Endothelial cell of umbilical vein (primary cell): ENCODE measurements around the gene DLG1. TPM values are rescaled to one million over a fixed set of nuclear protein-coding genes. Genes with fewer than 3 reads are reported as not detected.
A peak's percentile ranks its signal among the peaks of the same experiment; 100 is the strongest.

Experiments
- BruUV-seq: library from RNA; stranded (reverse); fragments of 400-500 nt; replicated peaks from 2 replicates; lab custom pipeline; 2021; lab: Mats Ljungman, UMichigan
- CTCF ChIA-PET: fragments of 300-600, 350-600 bp; sonication (Branson Sonifier 250); formaldehyde crosslinking; loops from one replicate; lab custom pipeline; 2021; ENCODE audit warnings: antibody characterized with exemption, inconsistent platforms; lab: Charles Lee
- POLR2A ChIA-PET: fragments of 300-600, 350-600 bp; sonication (Branson Sonifier 250); formaldehyde crosslinking; loops from one replicate; lab custom pipeline; 2021; ENCODE audit warnings: antibody characterized with exemption, inconsistent platforms; lab: Charles Lee
- DNase-seq: peaks from one replicate; pipeline ENCODE4 v3.0.0-alpha.2; 2011; ENCODE audit warnings: low read depth, low spot score
- FAIRE-seq: peaks from 2 replicates; lab custom pipeline; 2011; peaks lifted over from hg19 to GRCh38; lab: Jason Lieb, UNC
- H2AFZ ChIP-seq: 2 replicates; pipeline ENCODE4 v1.6.0; 2012; ENCODE audit warnings: low read depth, low read length, control low read depth, inconsistent platforms
- H3K27ac ChIP-seq: 2 replicates; pipeline ENCODE4 v1.5.1; 2011; ENCODE audit warnings: low read depth, mild to moderate bottlenecking, control low read depth, low read length, moderate library complexity; ENCODE audit not compliant: insufficient read depth
- H3K27me3 ChIP-seq, 2 experiments: 2 replicates each; pipeline versions ENCODE4 v1.6.0 to v1.6.1; 2011; ENCODE audit warnings: low read length in 2 of 2, mixed read lengths in 1 of 2; ENCODE audit not compliant: control insufficient read depth in 2 of 2, insufficient read depth in 2 of 2
- H3K36me3 ChIP-seq, 2 experiments: 2 replicates in 1 of 2; 3 replicates in 1 of 2; pipeline ENCODE4 v1.5.1; 2011; ENCODE audit warnings: low read length in 2 of 2, mild to moderate bottlenecking in 1 of 2, moderate library complexity in 1 of 2; ENCODE audit not compliant: control insufficient read depth in 2 of 2, insufficient read depth in 2 of 2; ENCODE audit errors: extremely low read depth in 1 of 2
- H3K4me1 ChIP-seq: 3 replicates; pipeline ENCODE4 v1.5.1; 2011; ENCODE audit warnings: mild to moderate bottlenecking, low read length; ENCODE audit not compliant: control insufficient read depth, insufficient read depth; ENCODE audit errors: extremely low read depth
- H3K4me2 ChIP-seq: 2 replicates; pipeline ENCODE4 v1.6.1; 2011; ENCODE audit warnings: low read length, control low read depth, mixed read lengths; ENCODE audit not compliant: insufficient read depth
- H3K4me3 ChIP-seq, 3 experiments: fragments of 200-600 bp in 1 of 3; sonication (generic), shearing (Covaris generic) in 1 of 3; replicated peaks in 1 of 3; 2 replicates each; pipeline ENCODE4 v1.5.1; 2011 to 2016; ENCODE audit warnings: control low read depth in 3 of 3, low read length in 3 of 3, mild to moderate bottlenecking in 2 of 3, inconsistent platforms in 1 of 3, low read depth in 1 of 3, moderate library complexity in 1 of 3; ENCODE audit not compliant: insufficient read depth in 1 of 3
- H3K79me2 ChIP-seq: 2 replicates; pipeline ENCODE4 v1.6.0; 2012; ENCODE audit warnings: low read length, inconsistent platforms; ENCODE audit not compliant: control insufficient read depth, insufficient read depth
- H3K9ac ChIP-seq: replicated peaks from 2 replicates; pipeline ENCODE3; 2011; ENCODE audit warnings: low read length, control low read depth; ENCODE audit not compliant: insufficient read depth; ENCODE audit errors: extremely low read depth
- H3K9me1 ChIP-seq: replicated peaks from 3 replicates; pipeline ENCODE4 v1.6.0; 2011; ENCODE audit warnings: mild to moderate bottlenecking, low read length; ENCODE audit not compliant: control insufficient read depth, insufficient read depth; ENCODE audit errors: extremely low read depth
- H3K9me3 ChIP-seq: replicated peaks from 2 replicates; pipeline ENCODE4 v1.5.1; 2012; ENCODE audit warnings: low read length, inconsistent platforms; ENCODE audit not compliant: control insufficient read depth, insufficient read depth
- H4K20me1 ChIP-seq: replicated peaks from 2 replicates; pipeline ENCODE3; 2011; ENCODE audit warnings: mild to moderate bottlenecking, low read length; ENCODE audit not compliant: control insufficient read depth, insufficient read depth; ENCODE audit errors: extremely low read depth
- EZH2 ChIP-seq: IDR thresholded peaks from 2 replicates; pipeline ENCODE4 v1.6.1; 2012; ENCODE audit warnings: borderline replicate concordance, low read depth, mild to moderate bottlenecking, moderate library complexity, low read length, inconsistent platforms; ENCODE audit not compliant: severe bottlenecking
- FOS ChIP-seq: IDR thresholded peaks from 2 replicates; pipeline ENCODE4 v1.6.1; 2011; ENCODE audit warnings: mild to moderate bottlenecking, low read length, moderate library complexity, borderline replicate concordance; ENCODE audit not compliant: insufficient read depth
- GATA2 ChIP-seq: IDR thresholded peaks from 2 replicates; pipeline ENCODE4 v1.7.0; 2011; ENCODE audit warnings: low read depth, mild to moderate bottlenecking, moderate library complexity, mixed read lengths, low read length; ENCODE audit not compliant: insufficient read length, insufficient read depth
- MAX ChIP-seq: IDR thresholded peaks from 2 replicates; pipeline ENCODE4 v1.6.1; 2011; ENCODE audit not compliant: insufficient read depth, insufficient read length
- POLR2AphosphoS5 ChIP-seq: IDR thresholded peaks from 2 replicates; pipeline ENCODE4 v1.6.1; 2012; ENCODE audit warnings: low read depth, mild to moderate bottlenecking, control low read depth, low read length, moderate library complexity; ENCODE audit not compliant: insufficient read depth
- dilution Hi-C: fragments of 300-500 bp; cut with MboI; formaldehyde crosslinking; loops from one replicate; pipeline ENCODE4 v1.15.0; 2019; ENCODE audit warnings: low sequenced_read_pairs; ENCODE audit not compliant: extremely low pct_ligation_motif_present
- intact Hi-C: fragments of 100-400 bp; cut with micrococcal nuclease; formaldehyde crosslinking; loops from one replicate; pipeline ENCODE4 v1.10.0; 2022
- polyA plus RNA-seq, 4 experiments: library from polyadenylated mRNA; depleted of rRNA in 3 of 4; stranded (reverse) in 3 of 4; unstranded in 1 of 4; fragments of >200 nt; gene quantifications; 2 replicates each; pipeline versions ENCODE4 v1.2.1 to v1.2.3, GENCODE V29; 2011 to 2012; ENCODE audit warnings: missing spikeins in 1 of 4
- total RNA-seq: library from RNA; stranded (reverse); gene quantifications from 2 replicates; pipeline ENCODE4 v1.2.3, GENCODE V29; 2021
- TF ChIP-seq, protein P1 (sequence below), 2 donors: IDR thresholded peaks; 1 replicate in 1 of 2; 2 replicates in 1 of 2; pipeline ENCODE4 v1.5.1; 2011; ENCODE audit warnings: low read length in 2 of 2, mild to moderate bottlenecking in 2 of 2, moderate library complexity in 2 of 2, control low read depth in 1 of 2, inconsistent platforms in 1 of 2, low read depth in 1 of 2; ENCODE audit not compliant: insufficient read depth in 1 of 2; ENCODE audit errors: extremely low read depth in 1 of 2

The DLG1 gene
- total and polyA plus RNA-seq, 2 donors (not counting 3 experiments of a cell fraction or from before 2014, with no cell fraction given): 26.5 to 80.1 TPM

DNA sequence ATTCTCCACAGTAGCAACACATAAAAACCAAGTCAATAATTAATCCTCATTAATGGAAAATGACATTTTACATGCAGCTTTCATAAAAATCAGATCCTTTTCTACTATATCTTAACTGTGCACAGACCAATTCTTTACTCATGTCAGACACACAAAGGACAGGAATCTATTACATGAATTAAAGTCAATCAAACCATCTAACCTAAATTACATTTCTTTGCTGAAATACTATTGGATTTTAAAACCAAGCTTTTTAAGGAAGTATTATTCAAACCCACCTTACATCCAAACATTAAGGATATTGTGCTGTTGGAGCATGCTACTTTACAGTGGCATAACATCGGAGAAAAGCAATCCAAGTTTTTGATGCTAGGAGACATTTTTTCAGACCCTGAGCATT lies 72.8 kb downstream of the DLG1 start:
- no peaks in the 10 kb centered on the region for H3K27me3 ChIP-seq
- no peaks in the 10 kb centered on the region for H3K36me3 ChIP-seq
- DNase-seq (no peak), FAIRE-seq (no peak)
- no peak overlapping the region for H3K4me3 ChIP-seq
- no peak overlapping the region for H3K27ac ChIP-seq
- CTCF ChIA-PET: interaction anchor here (2.2 to 6.1 kb wide), 3 partner anchors 26 to 276 kb away, joined by 6 to 61 read pairs (median 16); no protein-coding TSS in a partner anchor
- H3K9me3 ChIP-seq: no peaks in the 10 kb centered on the region
- dilution Hi-C loops: no loop called here
- H3K4me1 ChIP-seq: no peaks in the 10 kb centered on the region
- no peak overlapping the region for H2AFZ ChIP-seq
- intact Hi-C loops: no loop called here
- H3K9ac ChIP-seq: no peak overlapping the region
- peaks cover 80% of the 10 kb centered on the region for H3K79me2 ChIP-seq
- POLR2A ChIA-PET: no interaction called here
- H3K9me1 ChIP-seq: no peaks in the 10 kb centered on the region
- peaks cover 6% of the 10 kb centered on the region for H4K20me1 ChIP-seq
- H3K4me2 ChIP-seq: no peak overlapping the region
- BruUV-seq: no TSS peak
- TF ChIP-seq FOS: no peak
- TF ChIP-seq EZH2: no peak
- TF ChIP-seq GATA2: no peak
- TF ChIP-seq POLR2AphosphoS5: no peak

DNA sequence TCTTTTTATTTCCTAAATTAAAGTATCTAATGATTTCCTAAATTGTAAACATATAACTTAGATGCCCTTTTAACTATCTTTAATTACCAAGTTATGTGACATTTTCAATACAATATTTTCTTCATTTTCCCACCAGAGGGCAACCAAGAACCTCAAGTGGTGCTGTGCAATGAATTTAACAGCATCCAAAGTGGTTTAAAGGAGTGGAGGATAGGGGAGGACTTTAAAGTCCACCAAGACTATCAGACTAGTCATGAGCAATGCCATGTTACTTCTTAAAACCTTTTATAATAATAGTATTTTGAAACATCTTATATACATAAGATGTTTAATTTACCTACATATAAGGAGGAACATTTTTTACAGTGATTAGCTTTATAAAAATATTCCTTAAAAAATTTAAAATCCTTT lies 74.4 kb downstream of the DLG1 start:
- intact Hi-C loops: loop anchor here (1.0 kb wide), 2 partner anchors 278 to 286 kb away; no protein-coding TSS in a partner anchor
- FAIRE-seq (no peak), DNase-seq (peak; percentile 64)
- H3K9me1 ChIP-seq: no peaks in the 10 kb centered on the region
- no peaks in the 10 kb centered on the region for H3K36me3 ChIP-seq
- H2AFZ ChIP-seq: no peak overlapping the region
- H3K27me3 ChIP-seq: no peaks in the 10 kb centered on the region
- POLR2A ChIA-PET: no interaction called here
- H3K27ac ChIP-seq: no peak overlapping the region
- H3K4me1 ChIP-seq: no peaks in the 10 kb centered on the region
- dilution Hi-C loops: no loop called here
- H3K4me2 ChIP-seq: no peak overlapping the region
- no peaks in the 10 kb centered on the region for H3K9me3 ChIP-seq
- H3K4me3 ChIP-seq: no peak overlapping the region
- TF ChIP-seq FOS: no peak
- no peak for TF ChIP-seq MAX
- TF ChIP-seq, protein P1, sequence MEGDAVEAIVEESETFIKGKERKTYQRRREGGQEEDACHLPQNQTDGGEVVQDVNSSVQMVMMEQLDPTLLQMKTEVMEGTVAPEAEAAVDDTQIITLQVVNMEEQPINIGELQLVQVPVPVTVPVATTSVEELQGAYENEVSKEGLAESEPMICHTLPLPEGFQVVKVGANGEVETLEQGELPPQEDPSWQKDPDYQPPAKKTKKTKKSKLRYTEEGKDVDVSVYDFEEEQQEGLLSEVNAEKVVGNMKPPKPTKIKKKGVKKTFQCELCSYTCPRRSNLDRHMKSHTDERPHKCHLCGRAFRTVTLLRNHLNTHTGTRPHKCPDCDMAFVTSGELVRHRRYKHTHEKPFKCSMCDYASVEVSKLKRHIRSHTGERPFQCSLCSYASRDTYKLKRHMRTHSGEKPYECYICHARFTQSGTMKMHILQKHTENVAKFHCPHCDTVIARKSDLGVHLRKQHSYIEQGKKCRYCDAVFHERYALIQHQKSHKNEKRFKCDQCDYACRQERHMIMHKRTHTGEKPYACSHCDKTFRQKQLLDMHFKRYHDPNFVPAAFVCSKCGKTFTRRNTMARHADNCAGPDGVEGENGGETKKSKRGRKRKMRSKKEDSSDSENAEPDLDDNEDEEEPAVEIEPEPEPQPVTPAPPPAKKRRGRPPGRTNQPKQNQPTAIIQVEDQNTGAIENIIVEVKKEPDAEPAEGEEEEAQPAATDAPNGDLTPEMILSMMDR (IDR thresholded peaks at IDR 0.05; ENCODE audit: extremely low read depth in 1 of 2, insufficient read depth in 1 of 2, low read depth in 1 of 2, low read length in 2 of 2): peak; percentile 26
- BruUV-seq: no TSS peak
- H3K9ac ChIP-seq: no peak overlapping the region
- peaks cover 78% of the 10 kb centered on the region for H3K79me2 ChIP-seq
- H4K20me1 ChIP-seq: peaks cover 2% of the 10 kb centered on the region
- CTCF ChIA-PET: interaction anchor here (0.6 to 6.1 kb wide), 14 partner anchors 8 to 288 kb away, joined by 3 to 61 read pairs (median 5); no protein-coding TSS in a partner anchor
